DND-41 (cell line): ENCODE data around the gene RING1.

Source experiments
- ATAC-seq: fragments of 200-7000 bp; cut with Tn5 transposase; 3 replicates; pipeline ENCODE4 v1.9.1; 2021; ENCODE audit warnings: low read depth; ENCODE audit not compliant: insufficient read depth
- DNase-seq: peaks from one replicate; pipeline ENCODE4 v3.0.0-alpha.2; 2020
- H2AFZ ChIP-seq: 2 replicates; pipeline ENCODE4 v1.6.0; 2012; ENCODE audit warnings: low read depth, low read length
- H3K27ac ChIP-seq: 2 replicates; pipeline ENCODE4 v1.5.1; 2012; ENCODE audit warnings: low read length, inconsistent platforms
- H3K27me3 ChIP-seq: fragments of 200-600 bp; sonication (generic); 2 replicates; pipeline ENCODE4 v1.6.0; 2012; ENCODE audit warnings: low read length, mild to moderate bottlenecking, inconsistent platforms; ENCODE audit not compliant: insufficient read depth, poor library complexity
- H3K36me3 ChIP-seq: 2 replicates; pipeline ENCODE4 v1.5.1; 2012; ENCODE audit warnings: low read length, inconsistent platforms; ENCODE audit not compliant: insufficient read depth
- H3K4me1 ChIP-seq: 2 replicates; pipeline ENCODE4 v1.5.1; 2012; ENCODE audit warnings: mild to moderate bottlenecking, low read length; ENCODE audit not compliant: insufficient read depth
- H3K4me2 ChIP-seq: 2 replicates; pipeline ENCODE4 v1.6.0; 2012; ENCODE audit warnings: mild to moderate bottlenecking, moderate library complexity, low read length, inconsistent platforms; ENCODE audit not compliant: insufficient read depth
- H3K4me3 ChIP-seq, 2 experiments: fragments of 200-600 bp in 1 of 2; shearing (Covaris generic) in 1 of 2; 2 replicates each; pipeline ENCODE4 v1.5.1; 2012 to 2016; ENCODE audit warnings: inconsistent platforms in 2 of 2, low read length in 2 of 2, mild to moderate bottlenecking in 2 of 2, low read depth in 1 of 2, moderate library complexity in 1 of 2
- H3K79me2 ChIP-seq: 2 replicates; pipeline ENCODE4 v1.6.0; 2012; ENCODE audit warnings: low read length, inconsistent platforms; ENCODE audit not compliant: insufficient read depth
- H3K9ac ChIP-seq: 2 replicates; pipeline ENCODE4 v1.6.0; 2012; ENCODE audit warnings: low read depth, mild to moderate bottlenecking, inconsistent platforms, low read length, moderate library complexity
- H3K9me3 ChIP-seq: 2 replicates; pipeline ENCODE4 v1.5.1; 2012; ENCODE audit warnings: low read length, moderate library complexity, mild to moderate bottlenecking, inconsistent platforms; ENCODE audit not compliant: insufficient read depth, severe bottlenecking
- H4K20me1 ChIP-seq: 2 replicates; pipeline ENCODE4 v1.6.0; 2012; ENCODE audit warnings: low read length; ENCODE audit not compliant: insufficient read depth
- EZH2 ChIP-seq: IDR thresholded peaks from 3 replicates; pipeline ENCODE4 v1.6.1; 2012; ENCODE audit warnings: borderline replicate concordance, low read depth, mild to moderate bottlenecking, moderate library complexity, low read length, inconsistent platforms; ENCODE audit not compliant: severe bottlenecking
- TF ChIP-seq, protein P1 (sequence below): IDR thresholded peaks from 2 replicates; pipeline ENCODE4 v1.5.1; 2012; ENCODE audit warnings: borderline replicate concordance, low read length, moderate library complexity, mild to moderate bottlenecking; ENCODE audit not compliant: poor library complexity, severe bottlenecking; ENCODE audit errors: extremely low read depth

Gene RING1

DNA sequence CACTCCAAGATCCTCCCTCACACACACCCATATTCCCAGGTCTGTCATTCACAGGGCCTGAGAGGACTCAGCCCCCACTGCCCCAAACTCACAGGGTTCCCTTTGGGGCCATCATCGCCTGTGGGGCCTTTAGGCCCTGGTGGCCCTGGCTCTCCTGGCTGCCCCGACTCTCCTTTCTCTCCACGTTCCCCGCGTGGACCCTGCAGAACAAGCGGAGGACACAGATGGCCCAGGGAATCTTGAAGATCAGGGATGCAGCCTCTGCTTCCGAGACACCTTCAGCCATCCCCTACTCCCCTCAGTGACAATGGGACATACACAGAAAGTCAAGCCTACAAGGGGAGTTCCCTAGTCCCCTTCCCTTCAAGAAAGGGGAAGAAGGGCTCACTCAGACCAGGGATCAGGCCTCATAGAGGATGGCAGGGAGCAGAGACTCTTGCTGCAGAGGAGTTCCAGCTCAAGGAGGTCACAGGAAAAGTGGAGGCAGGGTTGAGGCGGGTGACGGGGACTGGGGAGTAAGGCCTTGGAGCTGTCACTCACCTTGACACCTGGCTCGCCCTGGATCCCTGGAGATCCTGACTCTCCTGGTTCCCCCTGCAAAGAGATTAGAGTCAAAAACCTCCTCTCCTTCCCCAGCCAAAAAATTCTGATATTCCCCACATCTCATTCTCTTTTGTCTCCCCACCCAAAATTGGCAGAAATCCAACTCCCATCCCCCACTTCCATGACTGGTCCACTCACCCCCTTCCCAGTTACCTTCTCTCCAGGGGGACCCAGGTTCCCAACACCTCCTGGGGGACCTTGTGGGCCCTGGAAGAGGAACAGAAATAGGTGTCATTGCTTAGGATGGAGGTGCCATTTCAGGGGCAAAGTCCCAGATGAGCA is 38.8 kb upstream of the RING1 start:
- TF ChIP-seq, protein P1, sequence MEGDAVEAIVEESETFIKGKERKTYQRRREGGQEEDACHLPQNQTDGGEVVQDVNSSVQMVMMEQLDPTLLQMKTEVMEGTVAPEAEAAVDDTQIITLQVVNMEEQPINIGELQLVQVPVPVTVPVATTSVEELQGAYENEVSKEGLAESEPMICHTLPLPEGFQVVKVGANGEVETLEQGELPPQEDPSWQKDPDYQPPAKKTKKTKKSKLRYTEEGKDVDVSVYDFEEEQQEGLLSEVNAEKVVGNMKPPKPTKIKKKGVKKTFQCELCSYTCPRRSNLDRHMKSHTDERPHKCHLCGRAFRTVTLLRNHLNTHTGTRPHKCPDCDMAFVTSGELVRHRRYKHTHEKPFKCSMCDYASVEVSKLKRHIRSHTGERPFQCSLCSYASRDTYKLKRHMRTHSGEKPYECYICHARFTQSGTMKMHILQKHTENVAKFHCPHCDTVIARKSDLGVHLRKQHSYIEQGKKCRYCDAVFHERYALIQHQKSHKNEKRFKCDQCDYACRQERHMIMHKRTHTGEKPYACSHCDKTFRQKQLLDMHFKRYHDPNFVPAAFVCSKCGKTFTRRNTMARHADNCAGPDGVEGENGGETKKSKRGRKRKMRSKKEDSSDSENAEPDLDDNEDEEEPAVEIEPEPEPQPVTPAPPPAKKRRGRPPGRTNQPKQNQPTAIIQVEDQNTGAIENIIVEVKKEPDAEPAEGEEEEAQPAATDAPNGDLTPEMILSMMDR: no peak
- TF ChIP-seq EZH2: no peak
- Histone ChIP-seq H3K4me3 (no peak overlapping the region), H3K27me3 (no peaks in the 10 kb centered on the region), H3K4me2 (no peak overlapping the region), H2AFZ (no peak overlapping the region), H3K9ac (no peak overlapping the region), H3K79me2 (no peaks in the 10 kb centered on the region), H3K4me1 (no peaks in the 10 kb centered on the region), H4K20me1 (no peaks in the 10 kb centered on the region), H3K27ac (no peak overlapping the region), H3K36me3 (no peaks in the 10 kb centered on the region), H3K9me3 (no peaks in the 10 kb centered on the region)
- DNase-seq: no peak
- ATAC-seq: no peak

DNA sequence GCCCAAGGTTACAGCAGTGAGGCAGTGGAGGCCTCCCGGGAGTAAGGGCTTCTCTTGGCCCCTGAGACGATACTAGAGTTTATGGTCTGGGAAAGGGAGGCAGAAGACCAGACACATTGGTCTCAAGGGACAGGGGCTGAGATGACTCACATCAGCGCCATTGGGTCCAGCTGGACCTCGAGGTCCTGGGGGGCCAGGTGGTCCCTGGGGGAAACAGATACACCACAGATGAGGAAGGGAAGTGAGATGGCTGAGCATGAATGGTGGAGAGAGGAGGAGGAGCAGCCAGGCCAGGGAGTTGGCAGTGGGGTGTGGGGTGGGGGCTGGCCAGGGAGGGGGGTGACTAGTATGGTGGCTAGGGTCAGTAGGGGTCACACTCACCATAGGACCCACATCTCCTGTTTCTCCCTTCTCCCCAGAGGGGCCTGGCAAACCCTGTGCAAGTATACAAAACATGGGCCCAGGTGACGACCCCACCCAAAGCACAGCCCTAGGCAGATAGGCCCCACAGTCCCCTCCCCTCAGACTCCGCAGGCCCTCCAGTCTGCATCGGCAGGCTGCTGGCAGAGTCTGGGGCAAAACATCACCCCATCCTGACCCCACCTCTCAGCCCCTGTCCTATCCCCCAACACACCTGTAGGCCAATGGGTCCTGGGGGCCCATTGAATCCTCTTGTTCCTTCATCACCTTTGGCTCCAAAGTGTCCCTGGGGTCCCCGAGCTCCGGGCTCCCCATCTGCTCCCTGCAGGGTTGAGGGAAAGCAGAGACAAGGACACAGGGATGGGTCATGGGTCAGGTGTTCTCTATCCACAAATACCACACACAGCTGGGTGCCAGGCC is 37.9 kb upstream of the RING1 start:
- no peaks in the 10 kb centered on the region for H4K20me1 ChIP-seq
- H3K79me2 ChIP-seq: no peaks in the 10 kb centered on the region
- H3K4me2 ChIP-seq: no peak overlapping the region
- DNase-seq (no peak), ATAC-seq (no peak)
- no peaks in the 10 kb centered on the region for H3K9me3 ChIP-seq
- no peak overlapping the region for H3K9ac ChIP-seq
- no peaks in the 10 kb centered on the region for H3K27me3 ChIP-seq
- no peak overlapping the region for H3K4me3 ChIP-seq
- no peak for TF ChIP-seq EZH2
- TF ChIP-seq, protein P1: no peak
- no peak overlapping the region for H3K27ac ChIP-seq
- H2AFZ ChIP-seq: no peak overlapping the region
- no peaks in the 10 kb centered on the region for H3K4me1 ChIP-seq
- H3K36me3 ChIP-seq: no peaks in the 10 kb centered on the region

DNA sequence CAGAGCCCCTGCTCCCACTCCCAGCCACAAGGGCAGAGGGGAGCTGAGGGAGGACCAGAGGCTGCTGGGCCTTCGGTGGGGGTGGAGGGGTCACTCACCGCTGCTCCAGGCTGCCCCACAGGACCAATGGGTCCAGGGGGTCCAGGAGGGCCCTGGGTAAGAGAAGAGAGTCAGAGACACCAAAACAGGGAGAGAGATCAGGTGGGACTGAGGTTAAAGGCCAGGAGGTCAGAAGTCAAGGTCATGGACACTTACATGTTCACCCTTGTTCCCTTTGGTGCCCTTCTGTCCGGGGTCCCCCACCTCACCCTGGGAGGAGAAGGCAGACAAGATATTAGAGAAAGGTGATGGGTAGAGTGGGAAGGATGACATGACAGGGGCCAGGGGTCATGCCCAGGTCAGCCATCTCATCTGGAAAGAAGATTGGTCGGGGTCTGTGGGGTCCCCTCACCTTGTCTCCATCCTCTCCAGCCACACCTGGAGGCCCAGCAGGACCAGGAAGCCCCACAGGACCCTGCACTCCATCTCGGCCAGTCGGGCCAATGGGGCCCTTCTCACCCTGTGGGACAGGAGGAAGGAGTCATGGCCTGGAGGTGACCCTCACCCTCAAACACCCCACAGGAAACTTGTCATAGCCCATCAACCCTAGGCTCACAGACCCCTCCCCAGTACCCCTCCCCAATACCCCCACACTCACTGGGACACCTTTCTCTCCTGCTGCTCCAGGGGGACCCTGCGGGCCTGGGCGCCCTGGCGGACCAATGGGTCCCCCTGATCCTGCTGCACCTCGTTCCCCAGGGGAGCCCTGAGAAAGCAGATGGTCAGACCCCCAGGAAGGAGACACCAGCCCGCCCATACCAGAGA is 37.1 kb upstream of the RING1 start:
- no peaks in the 10 kb centered on the region for H3K79me2 ChIP-seq
- H3K4me2 ChIP-seq: no peak overlapping the region
- no peak for ATAC-seq

More for the DNA sequence above, 37.1 kb upstream of the RING1 start:
- TF ChIP-seq, protein P1: no peak
- no peak for TF ChIP-seq EZH2
- Histone ChIP-seq H3K36me3 (no peaks in the 10 kb centered on the region), H3K9me3 (no peaks in the 10 kb centered on the region), H3K4me3 (no peak overlapping the region), H2AFZ (no peak overlapping the region), H4K20me1 (no peaks in the 10 kb centered on the region), H3K4me1 (no peaks in the 10 kb centered on the region), H3K27me3 (no peaks in the 10 kb centered on the region), H3K27ac (no peak overlapping the region), H3K9ac (no peak overlapping the region)
- DNase-seq: no peak
